Thyroid gland (tissue), 4 donors: ENCODE results near the gene TUBGCP2.

Experiments
- CTCF ChIP-seq, 6 experiments: fragments of 200-600 bp in 3 of 6; fragments of 450-650 bp in 3 of 6; sonication (generic) in 3 of 6; IDR thresholded peaks; one replicate each; pipeline ENCODE4 v1.5.1; 2016 to 2019; ENCODE audit warnings: antibody characterized with exemption in 6 of 6, mild to moderate bottlenecking in 2 of 6, inconsistent platforms in 1 of 6, moderate library complexity in 1 of 6
- POLR2A ChIP-seq, 2 donors: fragments of 450-650 bp; IDR thresholded peaks; one replicate each; pipeline ENCODE4 v1.6.1; 2017; ENCODE audit warnings: antibody characterized with exemption in 2 of 2, mild to moderate bottlenecking in 2 of 2, moderate library complexity in 1 of 2

- TF ChIP-seq CTCF (IDR thresholded peaks at IDR 0.05) (no peak), POLR2A (IDR thresholded peaks at IDR 0.05) (no peak)
Measured at GRCh38 chr10:133339708-133340380, 31.2 kb upstream of the TUBGCP2 start.
